Type B pancreatic cell (in vitro differentiated cells): Measurements from ENCODE around the gene NCDN. TPM values are rescaled to one million over a fixed set of nuclear protein-coding genes. Genes with fewer than 3 reads are reported as not detected.
A peak's percentile ranks its signal among the peaks of the same experiment; 100 is the strongest.

Experiments used
- DNase-seq: peaks from one replicate; pipeline ENCODE4 v3.0.0; 2021; ENCODE audit warnings: mixed read lengths; ENCODE audit not compliant: unreplicated experiment; ENCODE audit errors: extremely low spot score
- H3K27ac Mint-ChIP-seq: 2 replicates; pipeline ENCODE4 v1.8.0; 2021; ENCODE audit warnings: mild to moderate bottlenecking, mixed read lengths
- H3K27me3 Mint-ChIP-seq: 2 replicates; pipeline ENCODE4 v1.8.0; 2021; ENCODE audit warnings: mixed read lengths
- H3K36me3 Mint-ChIP-seq: 2 replicates; pipeline ENCODE4 v1.8.0; 2021; ENCODE audit warnings: mixed read lengths
- H3K4me1 Mint-ChIP-seq: one replicate; pipeline ENCODE4 v1.8.0; 2021; ENCODE audit warnings: mixed read lengths; ENCODE audit not compliant: unreplicated experiment
- H3K4me3 Mint-ChIP-seq: 2 replicates; pipeline ENCODE4 v1.8.0; 2021; ENCODE audit warnings: mild to moderate bottlenecking, mixed read lengths
- H3K9me3 Mint-ChIP-seq: 2 replicates; pipeline ENCODE4 v1.8.0; 2021; ENCODE audit warnings: mixed read lengths
- total RNA-seq: library from RNA; stranded (reverse); gene quantifications from 2 replicates; pipeline ENCODE4 v1.2.1, GENCODE V29; 2021; ENCODE audit warnings: low replicate concordance
- TF ChIP-seq, protein P1 (sequence below): fragments of 200-600 bp; sonication (generic); conservative IDR thresholded peaks from 2 replicates; pipeline ENCODE4 v1.5.0; 2021; ENCODE audit warnings: antibody characterized with exemption, mild to moderate bottlenecking

The NCDN gene
- total RNA-seq, 1 donor from 2014 or later, result 27.2 TPM

DNA sequence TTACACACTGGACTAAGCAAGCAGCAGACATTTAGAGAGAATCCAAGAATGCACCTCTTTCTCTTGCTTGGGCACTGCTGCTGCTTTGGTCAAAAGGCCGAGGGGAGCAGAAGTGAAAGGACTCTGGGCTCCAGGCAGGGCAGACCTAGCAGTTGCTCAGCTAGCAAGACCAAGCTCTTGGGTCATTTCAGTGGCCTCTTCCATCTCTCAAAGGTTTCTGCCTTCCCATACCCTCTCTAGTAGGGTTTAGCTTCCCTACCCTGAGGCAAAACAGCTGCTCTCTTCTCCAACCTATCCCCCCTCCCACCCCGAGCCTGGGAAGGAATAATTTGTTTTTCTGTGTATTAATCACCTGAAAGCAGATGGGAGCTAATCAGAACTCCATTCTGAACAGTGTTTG is 41.3 kb downstream of the NCDN start:
- Mint-ChIP-seq H3K36me3 (peaks cover 17% of the 10 kb centered on the region), H3K4me1 (peaks cover 7% of the 10 kb centered on the region), H3K9me3 (no peaks in the 10 kb centered on the region), H3K27ac (peak overlapping the region; percentile 43), H3K27me3 (no peaks in the 10 kb centered on the region), H3K4me3 (no peak overlapping the region)
- DNase-seq, result peak; percentile 29
- TF ChIP-seq, protein P1, sequence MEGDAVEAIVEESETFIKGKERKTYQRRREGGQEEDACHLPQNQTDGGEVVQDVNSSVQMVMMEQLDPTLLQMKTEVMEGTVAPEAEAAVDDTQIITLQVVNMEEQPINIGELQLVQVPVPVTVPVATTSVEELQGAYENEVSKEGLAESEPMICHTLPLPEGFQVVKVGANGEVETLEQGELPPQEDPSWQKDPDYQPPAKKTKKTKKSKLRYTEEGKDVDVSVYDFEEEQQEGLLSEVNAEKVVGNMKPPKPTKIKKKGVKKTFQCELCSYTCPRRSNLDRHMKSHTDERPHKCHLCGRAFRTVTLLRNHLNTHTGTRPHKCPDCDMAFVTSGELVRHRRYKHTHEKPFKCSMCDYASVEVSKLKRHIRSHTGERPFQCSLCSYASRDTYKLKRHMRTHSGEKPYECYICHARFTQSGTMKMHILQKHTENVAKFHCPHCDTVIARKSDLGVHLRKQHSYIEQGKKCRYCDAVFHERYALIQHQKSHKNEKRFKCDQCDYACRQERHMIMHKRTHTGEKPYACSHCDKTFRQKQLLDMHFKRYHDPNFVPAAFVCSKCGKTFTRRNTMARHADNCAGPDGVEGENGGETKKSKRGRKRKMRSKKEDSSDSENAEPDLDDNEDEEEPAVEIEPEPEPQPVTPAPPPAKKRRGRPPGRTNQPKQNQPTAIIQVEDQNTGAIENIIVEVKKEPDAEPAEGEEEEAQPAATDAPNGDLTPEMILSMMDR, result no peak

DNA sequence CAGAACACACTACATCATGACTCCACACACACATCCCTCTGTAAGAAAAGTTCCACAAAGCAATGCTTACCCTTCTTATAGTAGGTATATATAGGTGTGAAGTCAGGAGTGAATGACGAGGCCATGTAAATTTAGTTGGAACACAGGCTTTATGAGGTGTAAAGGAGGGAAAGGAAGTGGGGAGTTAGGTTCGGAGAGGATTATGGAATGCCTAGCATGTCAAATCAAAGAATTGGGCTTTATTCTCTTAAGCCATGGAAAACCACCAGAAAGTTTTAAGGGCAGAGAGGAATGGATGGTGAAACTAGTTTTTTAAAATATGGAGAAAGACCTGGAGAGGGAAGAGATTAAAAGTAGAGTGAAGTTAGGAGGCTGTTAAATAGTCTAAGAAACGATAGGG is 41.8 kb downstream of the NCDN start:
- H3K27me3 Mint-ChIP-seq, result no peaks in the 10 kb centered on the region
- peaks cover 17% of the 10 kb centered on the region for H3K36me3 Mint-ChIP-seq
- peaks cover 7% of the 10 kb centered on the region for H3K4me1 Mint-ChIP-seq
- no peak for DNase-seq
- H3K4me3 Mint-ChIP-seq, result peak overlapping the region; percentile 3
- TF ChIP-seq, protein P1, result no peak
- H3K27ac Mint-ChIP-seq, result no peak overlapping the region
- no peaks in the 10 kb centered on the region for H3K9me3 Mint-ChIP-seq

DNA sequence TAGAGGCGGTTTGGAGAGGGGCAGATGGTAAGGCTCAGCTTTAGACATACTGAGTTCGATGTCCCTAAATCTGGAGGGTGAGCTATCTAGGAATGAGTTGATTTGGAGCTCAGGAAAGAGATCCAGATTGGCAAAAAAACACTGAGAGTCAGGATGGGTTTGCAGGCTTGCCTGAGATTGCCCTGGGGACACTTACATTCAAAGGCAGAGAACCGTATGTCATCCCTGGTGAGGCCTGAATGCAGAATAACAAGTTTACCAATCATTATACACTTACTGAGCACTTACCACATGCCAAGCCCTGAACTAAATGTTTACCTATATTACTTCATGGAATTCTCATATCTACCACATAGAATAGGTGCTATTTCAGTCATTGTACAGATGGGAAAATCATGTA is 43.0 kb downstream of the NCDN start:
- H3K36me3 Mint-ChIP-seq, result peaks cover 20% of the 10 kb centered on the region
- H3K4me3 Mint-ChIP-seq, result peak overlapping the region; percentile 58
- H3K27me3 Mint-ChIP-seq, result no peaks in the 10 kb centered on the region
- no peaks in the 10 kb centered on the region for H3K9me3 Mint-ChIP-seq
- H3K4me1 Mint-ChIP-seq, result peaks cover 14% of the 10 kb centered on the region
- H3K27ac Mint-ChIP-seq, result peak overlapping the region; percentile 82
- DNase-seq, result peak; percentile 15
- TF ChIP-seq, protein P1, result no peak

DNA sequence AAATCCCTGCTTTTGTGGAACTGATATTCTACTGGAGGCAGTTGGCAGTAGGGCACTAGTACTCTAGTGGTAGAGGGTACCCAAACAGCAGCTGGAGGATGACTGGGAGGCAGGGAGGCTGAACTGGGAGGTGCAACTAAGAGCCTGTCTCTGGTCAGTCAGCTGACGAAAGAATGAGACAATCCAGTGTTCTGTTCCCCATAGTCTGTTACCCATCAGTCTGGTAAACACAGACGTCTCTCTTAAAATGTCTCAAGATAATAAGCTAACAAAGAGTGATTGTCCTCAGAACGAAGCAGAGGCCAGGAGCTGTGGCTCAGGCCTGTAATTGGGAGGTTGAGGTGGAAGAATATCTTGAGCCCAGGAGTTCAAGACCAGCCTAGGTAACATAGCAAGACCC is 45.9 kb downstream of the NCDN start:
- Mint-ChIP-seq H3K27me3 (no peaks in the 10 kb centered on the region), H3K36me3 (peaks cover 34% of the 10 kb centered on the region), H3K4me1 (peaks cover 22% of the 10 kb centered on the region), H3K27ac (peak overlapping the region; percentile 35), H3K9me3 (no peaks in the 10 kb centered on the region), H3K4me3 (no peak overlapping the region)
- DNase-seq, result peak; percentile 7
- TF ChIP-seq, protein P1, result no peak

- TF ChIP-seq, protein P1, result no peak
- H3K4me1 Mint-ChIP-seq, result peaks cover 18% of the 10 kb centered on the region
- no peak for DNase-seq
- H3K36me3 Mint-ChIP-seq, result peaks cover 32% of the 10 kb centered on the region
- no peak overlapping the region for H3K27ac Mint-ChIP-seq
- no peak overlapping the region for H3K4me3 Mint-ChIP-seq
- H3K9me3 Mint-ChIP-seq, result no peaks in the 10 kb centered on the region
- no peaks in the 10 kb centered on the region for H3K27me3 Mint-ChIP-seq
Observed at GRCh38 chr1:35603941-35604340, 46.3 kb downstream of the NCDN start.
